ENCODE measurements around the gene PFDN1.

The PFDN1 gene

DNA sequence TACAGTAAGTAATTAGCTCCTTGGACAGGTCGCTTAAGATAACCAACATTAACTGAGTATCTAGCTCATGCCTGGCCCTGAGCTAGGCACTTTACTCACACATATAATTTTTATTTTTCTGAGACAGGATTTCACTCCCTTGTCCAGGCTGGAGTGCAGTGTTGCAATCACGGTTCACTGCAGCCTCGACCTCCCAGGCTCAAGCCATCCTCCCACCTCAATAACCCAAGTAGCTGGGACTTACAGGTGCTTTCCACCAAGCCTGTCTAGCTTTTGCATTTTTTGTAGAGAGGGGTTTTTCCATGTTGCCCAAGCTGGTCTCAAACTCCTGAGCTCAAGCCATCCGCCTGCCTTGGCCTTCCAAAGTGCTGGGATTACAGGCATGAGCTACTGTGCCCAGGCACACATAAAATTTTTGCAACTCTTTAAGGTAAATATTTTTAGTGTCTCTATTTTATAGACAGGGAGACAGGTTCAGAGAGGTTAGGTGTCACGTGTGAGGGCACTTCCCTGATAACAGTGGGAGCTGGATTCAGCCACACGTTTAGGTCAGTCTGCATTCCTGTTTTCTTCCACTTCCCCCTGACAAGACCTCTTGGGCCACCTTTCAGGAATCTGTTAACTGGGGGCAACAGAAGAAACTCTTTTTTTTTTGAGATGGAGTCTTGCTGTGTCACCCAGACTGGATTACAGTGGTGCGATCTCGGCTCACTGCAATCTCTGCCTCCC is 25.3 kb upstream of the PFDN1 start:
- DNase-seq (ENCODE audit: low read depth): no peak

DNA sequence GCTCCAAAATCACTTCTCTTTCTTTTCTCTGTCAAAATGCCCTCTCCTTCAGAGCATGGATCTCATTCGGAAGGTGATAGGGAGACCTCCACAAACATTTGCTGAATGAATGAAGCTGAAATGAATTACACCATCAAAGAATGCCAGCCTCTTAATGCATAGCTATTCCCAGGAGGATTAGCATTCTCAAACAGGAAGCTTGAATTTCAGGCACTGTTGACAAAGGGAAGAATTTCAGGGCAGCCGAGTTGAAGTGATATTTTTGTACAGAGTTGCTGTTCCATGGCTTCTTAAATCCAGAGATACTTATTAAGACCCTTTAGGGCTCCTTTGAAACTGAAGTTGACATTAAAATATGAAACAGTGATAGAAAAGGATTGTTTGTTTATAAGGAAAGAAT is 24.7 kb upstream of the PFDN1 start:
- DNase-seq (ENCODE audit: low read depth): no peak

DNA sequence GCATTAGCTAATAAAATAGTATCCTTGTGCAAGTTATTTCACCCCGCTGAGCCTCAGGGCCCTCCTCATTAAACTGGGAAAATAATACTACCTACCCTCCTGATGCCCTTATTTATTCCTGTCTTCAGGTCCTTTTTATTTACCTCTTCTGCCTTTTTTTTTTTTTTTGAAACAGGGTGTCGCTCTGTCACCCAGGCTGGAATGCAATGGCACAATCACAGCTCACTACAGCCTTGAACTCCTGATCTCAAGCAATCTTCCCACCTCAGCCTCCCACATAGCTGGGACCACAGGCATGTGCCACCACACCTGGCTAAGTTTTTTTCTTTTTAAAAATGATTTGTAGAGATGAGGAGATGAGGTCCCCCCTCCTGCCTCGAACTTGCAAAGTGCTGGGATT is 22.6 kb upstream of the PFDN1 start:
- no peak for DNase-seq (ENCODE audit: low read depth)

DNA sequence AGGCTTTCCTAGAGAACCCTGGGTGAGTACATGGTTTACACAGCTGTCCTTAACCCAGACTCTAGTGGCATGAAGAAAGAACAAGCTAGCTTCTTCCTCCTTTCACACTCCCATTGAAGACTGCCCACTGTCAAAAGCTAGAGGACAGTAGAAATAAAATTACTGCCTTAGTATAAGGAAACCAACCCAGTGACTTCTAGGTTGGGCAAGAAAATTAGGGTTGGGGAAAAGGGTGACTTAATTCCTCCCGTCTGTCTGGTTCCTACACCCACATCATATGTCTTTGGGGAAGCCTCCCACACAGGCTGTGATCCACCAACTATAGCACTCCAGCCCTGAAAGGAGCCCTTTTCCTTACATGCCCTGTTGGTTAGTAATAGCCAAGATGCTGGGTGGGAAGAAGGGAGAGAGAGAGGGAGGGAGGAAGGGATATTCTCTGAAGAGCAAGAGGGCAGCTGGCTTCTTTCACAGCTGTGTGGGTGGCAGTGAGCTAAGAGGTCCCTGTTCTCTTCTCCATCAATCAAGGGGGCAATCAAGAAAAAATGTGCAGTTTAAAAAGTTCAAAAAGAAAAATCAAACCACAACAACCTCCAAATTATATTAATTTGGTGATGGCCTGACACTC is 21.8 kb upstream of the PFDN1 start:
- no peak for DNase-seq (ENCODE audit: low read depth)

DNA sequence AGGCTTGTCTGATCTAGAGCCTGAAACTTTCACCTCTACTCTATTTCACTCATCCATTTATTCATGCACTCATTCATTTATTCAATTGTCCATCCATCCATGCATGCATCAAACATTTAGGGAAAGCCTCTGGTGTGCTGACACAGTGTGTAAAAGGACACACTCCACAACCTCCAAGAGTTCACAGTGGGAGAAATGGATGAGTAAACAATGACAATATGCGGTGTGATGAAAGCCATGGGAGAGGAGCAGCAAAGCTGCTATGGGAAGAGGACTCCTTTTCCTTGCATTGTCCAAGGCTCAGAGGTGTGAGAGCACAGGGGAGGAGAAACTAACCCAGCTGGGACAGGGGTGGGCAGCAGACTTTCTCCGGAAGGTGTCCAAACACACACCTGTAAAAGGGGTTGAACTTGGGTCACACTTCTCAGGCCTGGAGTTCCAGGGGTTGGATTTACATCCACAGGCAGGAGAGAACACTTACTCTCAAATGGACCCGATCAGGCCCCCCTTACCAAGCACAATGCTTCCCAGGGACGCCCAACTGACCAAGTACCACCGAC is 21.2 kb upstream of the PFDN1 start:
- DNase-seq (ENCODE audit: low read depth): no peak

DNA sequence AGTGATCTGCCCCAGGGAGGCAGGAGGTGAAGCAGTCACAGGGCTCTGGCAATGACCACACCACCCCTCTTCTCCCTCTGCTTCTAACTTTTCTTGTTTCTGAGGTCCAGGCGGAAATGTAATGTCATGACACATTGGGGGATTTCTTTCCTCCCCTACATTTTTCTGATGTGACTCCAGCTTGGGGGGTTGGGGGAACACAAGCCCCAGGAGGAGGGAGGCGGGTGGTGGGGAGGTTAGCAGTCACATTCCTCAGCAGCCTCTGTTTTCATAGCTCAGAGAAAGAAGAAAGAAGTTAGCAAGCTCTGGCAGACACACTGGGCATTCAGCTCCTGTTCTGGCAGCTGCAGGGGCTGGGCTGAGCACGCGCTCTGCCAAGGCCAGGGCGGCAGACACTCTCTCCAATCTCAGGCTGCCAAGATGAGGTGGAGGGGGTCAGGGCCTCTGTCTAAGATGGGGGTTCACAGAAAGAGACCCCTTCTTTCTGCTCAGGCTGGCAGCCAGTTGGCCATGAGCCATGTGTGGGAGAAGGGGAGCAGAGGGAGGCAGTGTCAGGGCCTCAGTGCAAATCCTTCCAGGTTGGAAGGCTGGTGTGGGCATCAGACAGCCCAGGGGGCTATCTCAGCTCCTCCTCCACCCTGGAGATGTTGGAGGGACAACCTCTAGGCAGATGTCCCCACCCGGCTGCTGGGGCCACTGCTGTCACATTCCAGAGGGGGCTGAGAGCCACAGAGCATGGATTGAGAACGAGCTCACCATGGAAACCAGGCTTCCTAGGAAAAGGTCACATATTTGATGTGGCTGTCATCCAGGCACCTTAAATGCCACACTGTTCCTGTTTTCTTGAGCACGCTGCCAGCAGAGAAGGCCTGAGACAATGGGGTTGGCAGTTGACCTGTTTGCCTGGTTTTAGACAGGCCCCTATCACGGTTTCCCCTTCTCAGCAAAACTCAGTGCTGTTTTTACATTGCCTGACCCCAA is 20.1 kb upstream of the PFDN1 start:
- no peak for DNase-seq (ENCODE audit: low read depth)

DNA sequence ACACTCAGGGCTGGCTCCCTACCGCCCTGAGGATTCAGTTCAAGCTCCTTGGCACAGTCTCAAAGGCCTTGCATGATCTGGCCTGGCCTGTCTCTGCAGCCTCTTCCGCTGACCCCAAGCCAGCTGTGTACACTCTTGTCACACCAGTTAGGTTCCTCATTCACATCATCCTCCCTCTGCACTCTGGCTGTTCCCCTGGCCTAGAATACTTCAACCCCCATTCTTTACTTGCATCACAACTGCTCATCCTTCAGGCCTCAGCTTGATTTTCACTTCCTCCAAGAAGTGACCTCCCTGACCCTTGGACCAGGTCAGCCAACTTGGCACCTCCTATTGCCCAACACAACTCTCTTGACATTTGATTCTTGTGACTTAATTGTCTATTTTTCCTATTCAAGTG is 18.9 kb upstream of the PFDN1 start:
- DNase-seq (ENCODE audit: low read depth): no peak

DNA sequence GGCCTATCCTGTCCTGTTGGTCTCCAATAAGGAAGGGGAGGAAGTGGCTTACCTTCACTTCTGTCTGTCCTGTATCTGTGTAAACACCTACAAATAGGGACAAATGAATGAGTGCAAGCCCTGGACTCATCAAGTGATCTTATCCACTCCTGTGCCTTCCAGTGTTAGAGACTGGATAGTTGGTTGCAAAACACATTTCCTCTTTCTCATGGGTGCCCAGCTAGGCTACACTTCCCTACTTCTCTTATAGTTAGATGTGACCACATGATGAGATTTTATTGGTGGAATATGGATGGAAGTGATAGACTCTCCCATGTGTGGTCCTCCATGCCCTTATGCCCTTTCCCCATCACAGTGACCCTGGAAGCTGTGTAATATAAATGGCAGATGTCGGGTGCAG is 16.9 kb upstream of the PFDN1 start:
- DNase-seq (ENCODE audit: low read depth): no peak

DNA sequence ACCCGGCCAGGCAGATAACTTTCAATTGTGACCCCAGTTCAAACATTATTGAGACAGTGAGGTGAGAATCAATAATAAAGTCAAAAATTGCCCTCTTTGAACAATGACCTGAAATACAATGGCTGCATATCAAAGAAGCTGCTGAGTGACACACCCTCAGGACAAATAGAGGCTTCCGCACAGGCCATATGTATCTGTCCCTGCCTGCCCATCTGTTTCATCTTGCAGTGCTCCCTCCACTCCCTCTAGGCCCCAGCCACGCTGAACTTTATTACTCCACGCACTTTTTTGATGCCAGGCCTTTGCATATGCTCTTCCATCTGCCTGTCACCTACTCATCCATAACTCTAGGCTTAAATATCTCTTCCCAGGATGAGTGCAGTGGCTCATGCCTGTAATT is 15.9 kb upstream of the PFDN1 start:
- DNase-seq (ENCODE audit: low read depth): no peak

DNA sequence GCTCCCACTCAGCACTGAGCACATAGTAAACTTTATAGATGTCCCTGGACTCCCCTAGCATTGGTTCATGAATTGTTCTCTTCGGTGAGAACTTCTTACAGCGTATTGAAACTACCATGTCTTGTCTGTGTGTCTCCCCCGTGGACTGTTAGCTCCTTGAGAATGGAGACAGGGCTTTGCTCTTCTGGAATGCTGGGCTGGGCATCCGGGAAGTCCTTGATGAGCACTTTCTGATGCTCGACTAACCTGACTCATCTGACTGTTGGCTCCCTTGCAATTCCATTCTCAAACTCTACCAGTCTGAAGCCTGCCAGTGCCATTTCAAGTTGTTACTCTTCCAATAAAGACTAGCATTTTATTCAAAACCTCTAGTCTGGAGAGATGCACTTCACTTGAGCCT is 15.0 kb upstream of the PFDN1 start:
- no peak for DNase-seq (ENCODE audit: low read depth)

DNA sequence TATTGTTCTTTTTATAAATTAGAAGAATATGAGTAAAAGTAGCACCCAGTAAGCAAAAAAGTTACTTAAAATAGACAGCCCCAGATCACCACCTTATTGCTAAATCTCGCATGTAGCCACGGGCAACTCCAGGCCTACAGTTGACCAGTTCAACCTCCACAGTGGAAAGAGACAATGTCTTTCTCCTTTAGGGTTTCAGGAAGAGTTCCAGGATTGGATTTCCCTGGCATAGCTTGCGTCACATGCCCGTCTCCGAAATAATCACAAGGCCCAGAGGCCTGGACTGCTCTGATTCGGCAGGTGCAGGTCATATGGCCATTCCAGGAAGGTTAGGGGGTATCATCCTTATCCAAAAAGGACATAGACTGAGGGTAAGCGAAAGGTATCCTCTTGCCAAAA is 9.9 kb upstream of the PFDN1 start:
- no peak for DNase-seq (ENCODE audit: low read depth)

DNA sequence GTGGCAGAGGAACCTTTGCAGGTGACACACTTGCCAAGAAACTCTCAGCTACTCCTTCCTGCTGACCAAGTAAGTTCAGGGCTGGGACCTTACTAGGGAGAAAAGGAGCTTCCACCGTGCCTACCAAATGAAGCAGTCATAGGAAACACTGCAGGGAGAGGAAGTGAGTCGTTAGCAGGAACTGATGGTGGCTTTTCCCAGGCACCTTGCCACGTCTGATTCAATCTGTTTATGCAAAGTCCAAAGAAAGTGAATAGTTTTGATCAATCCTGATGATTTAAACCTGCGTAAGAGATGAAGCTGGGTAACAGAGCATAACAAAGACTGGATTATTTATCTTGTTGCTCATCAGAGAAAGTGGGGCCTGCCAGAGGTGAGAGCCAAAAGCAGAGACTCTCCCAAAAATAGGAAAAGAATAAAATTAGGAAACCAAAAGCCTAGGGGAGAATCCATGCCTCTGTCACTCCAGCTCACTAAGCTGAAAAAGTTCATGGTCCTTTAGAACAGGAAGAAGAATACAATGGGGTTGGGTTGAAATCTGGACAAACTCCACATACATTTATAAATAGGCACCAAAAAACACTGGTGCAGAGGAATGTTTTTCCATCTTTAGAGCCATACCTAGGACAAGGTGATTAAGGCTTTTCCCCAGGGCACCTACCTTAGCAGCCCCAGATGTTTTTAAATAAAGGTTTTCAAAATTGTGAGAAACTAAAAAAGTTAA is 9.3 kb upstream of the PFDN1 start:
- no peak for DNase-seq (ENCODE audit: low read depth)

DNA sequence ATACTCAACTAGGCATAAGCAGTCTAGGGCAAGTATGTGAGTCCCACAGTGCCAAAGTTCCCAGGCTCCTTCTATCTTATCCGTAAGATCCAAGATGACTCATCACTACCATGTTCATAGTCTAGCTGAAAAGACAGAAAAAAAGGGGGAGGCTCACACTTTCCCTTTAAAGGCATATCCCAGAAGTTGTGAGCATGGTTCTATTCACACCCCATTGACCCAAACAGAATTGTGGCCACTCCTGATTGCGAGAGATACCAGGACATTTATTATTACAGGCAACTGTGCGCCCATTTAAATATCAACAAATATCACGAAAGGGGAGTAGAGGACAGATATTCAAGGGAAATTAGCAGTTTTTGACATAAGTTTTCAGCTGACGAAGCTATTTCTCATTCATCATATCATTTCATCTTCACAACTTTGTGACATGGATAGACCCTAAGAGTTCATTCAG is 8.1 kb upstream of the PFDN1 start:
- DNase-seq (ENCODE audit: low read depth): no peak

DNA sequence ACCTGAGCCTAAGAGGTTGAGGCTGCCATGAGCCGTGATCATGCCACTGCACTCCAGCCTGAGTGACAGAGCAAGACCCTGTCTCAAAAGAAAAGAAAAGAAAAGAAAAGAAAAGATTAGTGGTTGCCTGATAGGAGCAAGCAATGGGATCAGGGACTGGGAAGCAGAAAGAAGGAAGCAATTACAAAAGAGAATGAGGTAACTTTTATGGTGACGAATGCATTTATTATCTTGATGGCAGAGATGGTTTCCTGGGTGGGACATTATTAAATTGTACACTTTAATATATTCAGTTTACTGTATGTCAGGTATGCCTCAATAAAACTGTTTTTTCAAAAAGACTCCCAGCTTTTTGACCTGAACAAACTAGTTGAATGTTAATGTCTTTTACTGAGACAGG is 7.5 kb upstream of the PFDN1 start:
- no peak for DNase-seq (ENCODE audit: low read depth)

DNA sequence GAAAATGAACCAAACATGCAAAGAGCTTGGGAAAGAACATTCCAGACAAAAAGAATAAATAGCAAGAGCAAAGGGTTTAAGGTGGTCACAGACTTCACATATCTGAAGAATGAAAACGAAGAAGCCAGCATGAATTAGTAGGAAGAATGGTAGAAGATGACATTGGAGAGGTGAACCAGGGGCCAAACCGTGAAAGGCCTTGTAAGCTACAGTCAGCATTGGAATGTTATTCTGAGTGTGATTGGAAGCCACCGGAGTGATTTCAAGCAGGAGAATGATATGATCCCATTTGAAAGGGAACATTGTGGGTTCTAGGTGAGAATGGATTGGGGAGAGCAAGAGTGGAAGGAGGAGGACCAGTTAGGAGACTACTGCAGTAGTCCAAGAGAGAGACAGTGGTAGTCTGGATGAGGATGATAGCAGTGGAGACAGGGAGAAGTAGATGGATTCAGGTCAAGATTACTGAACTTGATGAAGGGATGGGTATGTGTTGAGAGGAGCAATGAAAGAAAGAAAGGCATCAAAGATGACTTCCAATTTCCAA is 6.9 kb upstream of the PFDN1 start:
- DNase-seq (ENCODE audit: low read depth): no peak

DNA sequence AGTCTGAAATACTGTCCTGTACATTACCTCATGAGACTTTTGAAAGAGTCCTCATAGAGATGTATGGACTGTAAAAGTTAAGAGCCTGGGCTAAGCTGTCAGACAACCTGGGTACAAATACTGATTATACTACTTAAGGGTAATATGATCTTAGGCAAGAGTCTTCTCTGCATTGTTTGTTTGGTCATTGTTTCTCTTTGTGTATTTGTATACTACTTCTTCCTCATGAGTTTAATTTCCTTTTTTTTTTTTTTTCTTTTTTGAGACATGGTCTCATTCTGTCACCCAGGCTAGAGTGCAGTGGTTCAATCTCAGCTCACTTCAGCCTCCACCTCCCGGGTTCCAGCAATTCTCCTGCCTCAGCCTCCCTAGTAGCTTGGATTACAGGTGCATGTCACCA is 2.6 kb upstream of the PFDN1 start:
- DNase-seq (ENCODE audit: low read depth): no peak

DNA sequence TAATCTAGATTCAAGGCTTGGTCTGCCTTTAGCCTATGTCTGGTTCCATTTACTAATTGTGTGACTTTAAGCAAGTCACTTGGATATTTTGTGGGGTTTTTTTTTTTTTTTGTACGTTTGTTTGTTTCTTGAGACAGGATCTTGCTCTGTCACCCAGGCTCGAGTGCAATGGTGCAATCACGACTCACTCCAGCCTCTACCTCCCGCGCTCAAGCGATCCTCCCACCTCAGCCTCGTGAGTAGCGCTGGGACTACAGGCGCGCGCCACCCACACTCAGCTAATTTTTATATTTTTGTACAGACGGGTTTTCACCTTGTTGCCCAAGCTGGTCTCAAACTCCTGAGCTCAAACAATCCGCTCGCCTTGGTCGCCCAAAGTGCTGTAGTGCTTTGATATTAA is 1.1 kb upstream of the PFDN1 start:
- DNase-seq (ENCODE audit: low read depth): no peak

DNA sequence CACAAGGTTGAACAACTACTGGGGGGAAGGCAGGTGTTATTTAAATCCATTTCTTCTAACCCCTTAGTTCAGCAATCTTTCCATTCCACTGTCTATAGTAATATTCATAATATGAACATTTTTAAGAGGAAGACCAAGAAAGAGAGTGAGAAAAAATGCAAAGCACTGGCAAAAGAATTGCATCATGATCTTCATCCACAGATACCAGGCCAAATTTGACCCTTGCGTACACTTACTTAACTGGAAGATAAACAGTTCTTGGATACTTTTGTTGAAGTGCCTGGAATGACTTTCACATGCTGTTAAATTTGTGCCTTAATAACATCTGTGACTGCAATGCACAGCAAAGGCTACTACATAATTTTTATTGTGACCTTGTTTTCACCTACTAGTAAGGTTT is 1.8 kb downstream of the PFDN1 start:
- DNase-seq (ENCODE audit: low read depth): no peak

DNA sequence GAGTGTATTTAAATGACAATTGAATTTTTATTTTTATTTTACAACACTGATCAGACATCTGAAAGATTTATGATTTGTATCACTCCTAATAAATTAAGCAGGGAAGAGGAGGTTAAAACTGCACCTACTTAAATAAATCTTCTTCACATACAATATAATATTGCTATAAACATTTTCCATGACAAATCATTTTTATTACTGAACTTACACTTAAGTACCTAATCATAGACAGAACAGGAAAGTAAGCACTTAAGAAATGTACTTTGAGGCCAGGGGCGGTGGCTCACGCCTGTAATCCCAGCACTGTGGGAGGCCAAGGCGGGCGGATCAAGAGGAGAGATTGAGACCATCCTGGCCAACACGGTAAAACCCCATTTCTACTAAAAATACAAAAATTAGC is 3.8 kb downstream of the PFDN1 start:
- DNase-seq (ENCODE audit: low read depth): no peak

DNA sequence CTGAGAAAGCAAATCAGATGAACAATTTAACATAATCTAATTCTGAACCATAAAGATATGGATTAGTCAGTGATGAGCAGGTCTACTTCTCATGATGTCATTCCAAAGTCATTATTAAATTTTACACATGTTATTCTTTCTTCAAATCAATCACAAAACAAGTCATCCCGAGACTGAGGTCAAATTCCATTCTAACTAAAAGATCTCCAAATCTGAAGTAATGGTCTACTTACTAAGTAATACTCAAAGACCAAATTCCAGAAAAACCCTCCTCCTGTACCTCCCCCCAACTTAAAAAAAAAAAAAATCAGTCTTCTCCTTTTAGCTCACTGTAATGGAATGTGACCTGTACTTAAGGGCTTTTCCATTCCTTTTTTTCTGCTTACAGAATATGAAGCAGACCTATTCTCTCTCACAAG is 4.7 kb downstream of the PFDN1 start:
- no peak for DNase-seq (ENCODE audit: low read depth)

DNA sequence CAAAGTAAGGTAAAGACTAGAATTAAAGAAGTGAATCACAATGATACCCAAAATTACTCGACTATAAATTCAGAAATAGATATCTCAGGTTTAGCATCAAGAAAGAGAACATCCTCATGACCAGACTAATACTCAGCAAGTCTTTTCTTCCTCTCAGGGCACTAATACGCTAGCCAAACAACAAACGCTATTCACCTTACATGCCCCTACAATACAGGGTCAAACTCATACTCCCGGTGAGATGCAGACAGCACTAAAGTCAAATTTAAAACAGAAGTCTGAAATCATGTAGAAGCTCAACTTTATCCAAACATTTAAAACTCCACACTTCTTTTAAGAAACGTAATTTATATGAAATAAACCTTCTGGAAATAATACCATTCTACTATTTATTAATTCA is 5.6 kb downstream of the PFDN1 start:
- DNase-seq (ENCODE audit: low read depth): no peak

DNA sequence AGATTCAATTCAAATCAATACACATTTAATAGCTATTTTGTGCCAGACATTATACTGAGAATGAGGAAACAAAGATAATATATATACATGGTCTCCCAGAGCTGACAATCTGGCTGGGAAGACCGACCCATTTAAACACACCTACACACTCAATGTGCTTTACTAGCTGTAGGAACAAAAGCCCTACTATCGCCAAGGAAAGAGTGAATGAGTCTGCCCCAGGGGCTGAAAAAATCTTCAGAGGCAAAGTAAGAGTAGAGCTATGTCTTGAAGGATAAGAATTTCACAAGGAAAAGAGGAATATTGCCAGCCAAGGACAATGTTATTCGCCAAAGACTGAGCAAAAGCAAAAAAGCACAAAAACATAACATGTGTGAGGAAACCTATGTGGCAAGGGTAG is 6.6 kb downstream of the PFDN1 start:
- no peak for DNase-seq (ENCODE audit: low read depth)
